ENCODE results near the gene ASCC2.

GRCh38 chr22:29827091-29827490 is 11.0 kb downstream of the ASCC2 start:
- TF ChIP-seq, protein P1, sequence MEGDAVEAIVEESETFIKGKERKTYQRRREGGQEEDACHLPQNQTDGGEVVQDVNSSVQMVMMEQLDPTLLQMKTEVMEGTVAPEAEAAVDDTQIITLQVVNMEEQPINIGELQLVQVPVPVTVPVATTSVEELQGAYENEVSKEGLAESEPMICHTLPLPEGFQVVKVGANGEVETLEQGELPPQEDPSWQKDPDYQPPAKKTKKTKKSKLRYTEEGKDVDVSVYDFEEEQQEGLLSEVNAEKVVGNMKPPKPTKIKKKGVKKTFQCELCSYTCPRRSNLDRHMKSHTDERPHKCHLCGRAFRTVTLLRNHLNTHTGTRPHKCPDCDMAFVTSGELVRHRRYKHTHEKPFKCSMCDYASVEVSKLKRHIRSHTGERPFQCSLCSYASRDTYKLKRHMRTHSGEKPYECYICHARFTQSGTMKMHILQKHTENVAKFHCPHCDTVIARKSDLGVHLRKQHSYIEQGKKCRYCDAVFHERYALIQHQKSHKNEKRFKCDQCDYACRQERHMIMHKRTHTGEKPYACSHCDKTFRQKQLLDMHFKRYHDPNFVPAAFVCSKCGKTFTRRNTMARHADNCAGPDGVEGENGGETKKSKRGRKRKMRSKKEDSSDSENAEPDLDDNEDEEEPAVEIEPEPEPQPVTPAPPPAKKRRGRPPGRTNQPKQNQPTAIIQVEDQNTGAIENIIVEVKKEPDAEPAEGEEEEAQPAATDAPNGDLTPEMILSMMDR (IDR thresholded peaks at IDR 0.05) = no peak
- no peak for TF ChIP-seq POLR2A (IDR thresholded peaks at IDR 0.05)
